ENCODE data around the gene KREMEN2.

DNA sequence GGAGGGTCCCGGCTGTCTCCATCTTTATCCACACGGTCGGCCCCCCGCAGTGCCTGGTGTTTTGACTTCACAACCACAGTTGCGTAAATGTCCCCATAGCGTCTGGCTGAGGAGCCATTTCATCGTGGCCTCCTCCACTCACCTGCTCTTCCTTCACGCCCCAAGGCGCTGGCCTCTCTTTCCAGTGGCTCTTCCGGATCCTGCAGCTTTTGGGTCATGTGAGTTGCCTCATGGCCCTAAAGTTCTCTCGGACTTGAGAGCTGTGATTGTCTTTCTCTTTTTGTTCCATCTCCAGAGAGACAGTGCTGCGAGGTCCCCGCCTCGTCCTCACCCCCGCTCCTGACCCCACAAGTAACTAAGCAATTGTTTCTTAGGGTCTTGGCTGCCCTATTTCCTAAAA is 29.6 kb upstream of the KREMEN2 start:
- no peak for TF ChIP-seq POLR2A (IDR thresholded peaks at IDR 0.05)
- TF ChIP-seq, protein P1, sequence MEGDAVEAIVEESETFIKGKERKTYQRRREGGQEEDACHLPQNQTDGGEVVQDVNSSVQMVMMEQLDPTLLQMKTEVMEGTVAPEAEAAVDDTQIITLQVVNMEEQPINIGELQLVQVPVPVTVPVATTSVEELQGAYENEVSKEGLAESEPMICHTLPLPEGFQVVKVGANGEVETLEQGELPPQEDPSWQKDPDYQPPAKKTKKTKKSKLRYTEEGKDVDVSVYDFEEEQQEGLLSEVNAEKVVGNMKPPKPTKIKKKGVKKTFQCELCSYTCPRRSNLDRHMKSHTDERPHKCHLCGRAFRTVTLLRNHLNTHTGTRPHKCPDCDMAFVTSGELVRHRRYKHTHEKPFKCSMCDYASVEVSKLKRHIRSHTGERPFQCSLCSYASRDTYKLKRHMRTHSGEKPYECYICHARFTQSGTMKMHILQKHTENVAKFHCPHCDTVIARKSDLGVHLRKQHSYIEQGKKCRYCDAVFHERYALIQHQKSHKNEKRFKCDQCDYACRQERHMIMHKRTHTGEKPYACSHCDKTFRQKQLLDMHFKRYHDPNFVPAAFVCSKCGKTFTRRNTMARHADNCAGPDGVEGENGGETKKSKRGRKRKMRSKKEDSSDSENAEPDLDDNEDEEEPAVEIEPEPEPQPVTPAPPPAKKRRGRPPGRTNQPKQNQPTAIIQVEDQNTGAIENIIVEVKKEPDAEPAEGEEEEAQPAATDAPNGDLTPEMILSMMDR (IDR thresholded peaks at IDR 0.05), result no peak

Data from esophagus squamous epithelium (tissue), 4 donors.